Measurements from ENCODE around the gene CASK. TPM values are rescaled to one million over a fixed set of nuclear protein-coding genes. Genes with fewer than 3 reads are reported as not detected.

Gene CASK
- total and polyA plus RNA-seq, 2 donors (not counting 1 experiment from before 2014, with no cell fraction given): 27.4 to 78.3 TPM

- Histone ChIP-seq H4K20me1 (ENCODE audit: control insufficient read depth, extremely low read depth, insufficient read depth, low read length) (no peaks in the 10 kb centered on the region), H3K79me2 (ENCODE audit: control insufficient read depth, insufficient read depth, low read length) (no peaks in the 10 kb centered on the region), H3K4me2 (ENCODE audit: extremely low read depth, insufficient read depth, low read length) (no peak overlapping the region), H3K4me3 (replicated peaks in 1 of 4; ENCODE audit: control extremely low read depth in 1 of 4, insufficient read depth in 1 of 4, low read depth in 3 of 4, low read length in 4 of 4) (no peak overlapping the region), H3K27ac (ENCODE audit: insufficient read depth, low read length) (no peak overlapping the region), H3K27me3 (ENCODE audit: control insufficient read depth, insufficient read depth, low read length) (no peaks in the 10 kb centered on the region), H3K36me3 (ENCODE audit: control insufficient read depth, insufficient read depth, low read length) (no peaks in the 10 kb centered on the region), H3K9me3 (ENCODE audit: control insufficient read depth, insufficient read depth, low read depth, low read length) (no peaks in the 10 kb centered on the region), H3K4me1 (ENCODE audit: control insufficient read depth, extremely low read depth, insufficient read depth, low read length) (peaks cover 2% of the 10 kb centered on the region), H2AFZ (ENCODE audit: low read length) (no peak overlapping the region), H3K9ac (ENCODE audit: insufficient read depth, low read length) (no peak overlapping the region)
- DNase-seq (ENCODE audit: low read depth in 2 of 2): peak; percentile 15 to 30
- TF ChIP-seq EZH2 (IDR thresholded peaks at IDR 0.05; ENCODE audit: low read length, missing control alignments): no peak
- TF ChIP-seq, protein P1, sequence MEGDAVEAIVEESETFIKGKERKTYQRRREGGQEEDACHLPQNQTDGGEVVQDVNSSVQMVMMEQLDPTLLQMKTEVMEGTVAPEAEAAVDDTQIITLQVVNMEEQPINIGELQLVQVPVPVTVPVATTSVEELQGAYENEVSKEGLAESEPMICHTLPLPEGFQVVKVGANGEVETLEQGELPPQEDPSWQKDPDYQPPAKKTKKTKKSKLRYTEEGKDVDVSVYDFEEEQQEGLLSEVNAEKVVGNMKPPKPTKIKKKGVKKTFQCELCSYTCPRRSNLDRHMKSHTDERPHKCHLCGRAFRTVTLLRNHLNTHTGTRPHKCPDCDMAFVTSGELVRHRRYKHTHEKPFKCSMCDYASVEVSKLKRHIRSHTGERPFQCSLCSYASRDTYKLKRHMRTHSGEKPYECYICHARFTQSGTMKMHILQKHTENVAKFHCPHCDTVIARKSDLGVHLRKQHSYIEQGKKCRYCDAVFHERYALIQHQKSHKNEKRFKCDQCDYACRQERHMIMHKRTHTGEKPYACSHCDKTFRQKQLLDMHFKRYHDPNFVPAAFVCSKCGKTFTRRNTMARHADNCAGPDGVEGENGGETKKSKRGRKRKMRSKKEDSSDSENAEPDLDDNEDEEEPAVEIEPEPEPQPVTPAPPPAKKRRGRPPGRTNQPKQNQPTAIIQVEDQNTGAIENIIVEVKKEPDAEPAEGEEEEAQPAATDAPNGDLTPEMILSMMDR (conservative IDR thresholded peaks at IDR 0.05 in 1 of 2, IDR thresholded peaks at IDR 0.05 in 1 of 2; ENCODE audit: low read depth in 1 of 2, low read length in 2 of 2): no peak
Observed at GRCh38 chrX:41823402-41823801, 100.0 kb downstream of the CASK start.

DNA sequence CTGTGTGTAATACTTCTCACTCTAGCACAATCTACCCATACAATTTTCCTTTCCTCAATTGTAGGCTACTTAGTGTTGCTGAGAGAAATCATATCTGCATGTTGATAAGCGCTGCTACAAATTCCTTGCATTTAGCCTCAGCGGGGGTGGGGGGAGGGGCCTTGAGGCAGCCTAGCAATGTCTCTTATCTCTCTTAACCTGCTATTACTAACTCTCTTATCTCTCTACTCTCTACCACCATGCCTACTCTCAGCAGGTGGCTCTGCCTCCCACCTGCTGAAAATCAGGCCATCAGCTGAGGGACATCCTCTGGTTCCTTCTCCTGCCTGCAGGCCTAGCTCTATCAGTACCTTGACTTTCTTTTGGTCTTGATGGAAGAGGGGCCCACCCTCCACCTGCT, 100.5 kb downstream of the CASK start:
- H2AFZ ChIP-seq (ENCODE audit: low read length): no peak overlapping the region
- H3K79me2 ChIP-seq (ENCODE audit: control insufficient read depth, insufficient read depth, low read length): no peaks in the 10 kb centered on the region
- no peak for DNase-seq (ENCODE audit: low read depth in 2 of 2)
- TF ChIP-seq, protein P1 (conservative IDR thresholded peaks at IDR 0.05 in 1 of 2, IDR thresholded peaks at IDR 0.05 in 1 of 2; ENCODE audit: low read depth in 1 of 2, low read length in 2 of 2): no peak
- no peak for TF ChIP-seq EZH2 (IDR thresholded peaks at IDR 0.05; ENCODE audit: low read length, missing control alignments)
- no peaks in the 10 kb centered on the region for H3K36me3 ChIP-seq (ENCODE audit: control insufficient read depth, insufficient read depth, low read length)
- H3K9ac ChIP-seq (ENCODE audit: insufficient read depth, low read length): no peak overlapping the region
- H3K4me1 ChIP-seq (ENCODE audit: control insufficient read depth, extremely low read depth, insufficient read depth, low read length): peaks cover 2% of the 10 kb centered on the region
- H3K9me3 ChIP-seq (ENCODE audit: control insufficient read depth, insufficient read depth, low read depth, low read length): no peaks in the 10 kb centered on the region
- H3K4me3 ChIP-seq (replicated peaks in 1 of 4; ENCODE audit: control extremely low read depth in 1 of 4, insufficient read depth in 1 of 4, low read depth in 3 of 4, low read length in 4 of 4): no peak overlapping the region
- no peak overlapping the region for H3K4me2 ChIP-seq (ENCODE audit: extremely low read depth, insufficient read depth, low read length)
- no peaks in the 10 kb centered on the region for H3K27me3 ChIP-seq (ENCODE audit: control insufficient read depth, insufficient read depth, low read length)
- H4K20me1 ChIP-seq (ENCODE audit: control insufficient read depth, extremely low read depth, insufficient read depth, low read length): no peaks in the 10 kb centered on the region
- no peak overlapping the region for H3K27ac ChIP-seq (ENCODE audit: insufficient read depth, low read length)

GRCh38 chrX:41808047-41808446, 115.3 kb downstream of the CASK start:
- Histone ChIP-seq H3K27me3 (ENCODE audit: control insufficient read depth, insufficient read depth, low read length) (no peaks in the 10 kb centered on the region), H3K9me3 (ENCODE audit: control insufficient read depth, insufficient read depth, low read depth, low read length) (no peaks in the 10 kb centered on the region), H3K36me3 (ENCODE audit: control insufficient read depth, insufficient read depth, low read length) (no peaks in the 10 kb centered on the region), H3K27ac (ENCODE audit: insufficient read depth, low read length) (no peak overlapping the region), H3K4me1 (ENCODE audit: control insufficient read depth, extremely low read depth, insufficient read depth, low read length) (no peaks in the 10 kb centered on the region), H4K20me1 (ENCODE audit: control insufficient read depth, extremely low read depth, insufficient read depth, low read length) (no peaks in the 10 kb centered on the region), H2AFZ (ENCODE audit: low read length) (no peak overlapping the region), H3K4me3 (replicated peaks in 1 of 4; ENCODE audit: control extremely low read depth in 1 of 4, insufficient read depth in 1 of 4, low read depth in 3 of 4, low read length in 4 of 4) (no peak overlapping the region), H3K79me2 (ENCODE audit: control insufficient read depth, insufficient read depth, low read length) (no peaks in the 10 kb centered on the region), H3K9ac (ENCODE audit: insufficient read depth, low read length) (no peak overlapping the region), H3K4me2 (ENCODE audit: extremely low read depth, insufficient read depth, low read length) (no peak overlapping the region)
- no peak for TF ChIP-seq EZH2 (IDR thresholded peaks at IDR 0.05; ENCODE audit: low read length, missing control alignments)
- TF ChIP-seq, protein P1 (conservative IDR thresholded peaks at IDR 0.05 in 1 of 2, IDR thresholded peaks at IDR 0.05 in 1 of 2; ENCODE audit: low read depth in 1 of 2, low read length in 2 of 2): no peak
- no peak for DNase-seq (ENCODE audit: low read depth in 2 of 2)

All from fibroblast of lung (primary cell).